GM19372 (cell line): ENCODE results near the gene STX8.

Experiments
- ATAC-seq: cut with Tn5 transposase; IDR thresholded peaks from one replicate; pipeline ENCODE4 v1.9.1; 2021; ENCODE audit warnings: mild to moderate bottlenecking, low read depth, moderate library complexity; ENCODE audit not compliant: unreplicated experiment

Gene STX8

DNA sequence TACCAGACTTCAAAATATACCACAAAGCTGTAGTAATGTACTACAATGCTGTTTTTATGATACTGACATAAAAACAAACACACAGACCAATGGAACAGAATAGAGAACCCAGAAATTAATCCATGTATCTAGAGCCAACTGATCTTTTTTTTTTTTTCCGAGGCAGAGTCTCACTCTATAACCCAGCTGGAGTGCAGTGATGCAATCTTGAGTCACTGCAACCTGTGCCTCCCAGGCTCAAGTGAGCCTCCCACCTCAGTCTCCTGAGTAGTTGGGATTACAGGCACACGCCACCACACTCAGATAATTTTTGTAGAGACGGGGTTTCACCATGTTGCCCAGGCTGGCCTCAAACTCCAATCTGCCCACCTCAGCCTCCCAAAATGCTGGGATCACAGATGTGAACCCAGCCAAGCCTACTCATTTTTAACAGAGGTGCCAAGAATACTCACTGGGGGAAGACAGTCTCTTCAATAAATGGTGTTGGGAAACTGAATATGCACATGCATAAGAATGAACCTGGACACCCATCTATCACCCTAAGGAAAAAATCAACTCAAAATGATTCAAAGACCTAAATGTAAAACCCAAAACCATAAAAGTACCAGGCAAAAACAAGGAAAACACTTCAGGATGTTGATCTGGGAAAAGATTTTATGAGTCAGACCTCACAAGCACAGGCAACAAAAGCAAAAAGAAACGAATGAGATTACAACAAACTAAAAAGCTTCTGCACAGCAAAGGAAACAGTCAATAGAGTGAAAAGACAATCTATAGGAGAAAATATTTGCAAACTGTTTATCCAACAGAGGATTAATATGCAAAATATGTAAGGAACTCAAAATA, 63.1 kb downstream of the STX8 start:
- no peak for ATAC-seq

GRCh38 chr17:9509236-9509816, 66.3 kb downstream of the STX8 start:
- ATAC-seq: no peak

GRCh38 chr17:9499041-9499440, 76.6 kb downstream of the STX8 start:
- no peak for ATAC-seq

GRCh38 chr17:9498490-9498889, 77.1 kb downstream of the STX8 start:
- ATAC-seq: no peak

GRCh38 chr17:9488556-9488955, 87.1 kb downstream of the STX8 start:
- no peak for ATAC-seq

DNA sequence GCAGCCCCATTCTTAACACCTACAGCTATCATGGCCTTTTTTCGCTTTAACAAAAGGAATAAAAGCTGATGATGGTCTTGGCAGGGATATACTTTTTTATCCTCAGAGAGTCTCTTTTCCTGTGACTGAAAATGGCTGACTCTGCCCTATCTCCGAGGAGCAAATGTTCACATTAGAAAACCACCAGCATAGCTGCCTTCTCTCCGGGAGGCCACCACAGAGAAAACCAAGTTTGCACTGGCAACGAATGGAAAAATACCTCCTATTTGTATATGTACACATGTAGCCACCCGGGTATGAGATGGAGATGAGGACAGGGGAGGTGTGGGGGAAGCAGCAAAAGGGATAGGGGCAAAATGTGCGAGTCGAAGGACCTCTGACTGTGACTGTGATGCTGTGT, 88.2 kb downstream of the STX8 start:
- no peak for ATAC-seq

DNA sequence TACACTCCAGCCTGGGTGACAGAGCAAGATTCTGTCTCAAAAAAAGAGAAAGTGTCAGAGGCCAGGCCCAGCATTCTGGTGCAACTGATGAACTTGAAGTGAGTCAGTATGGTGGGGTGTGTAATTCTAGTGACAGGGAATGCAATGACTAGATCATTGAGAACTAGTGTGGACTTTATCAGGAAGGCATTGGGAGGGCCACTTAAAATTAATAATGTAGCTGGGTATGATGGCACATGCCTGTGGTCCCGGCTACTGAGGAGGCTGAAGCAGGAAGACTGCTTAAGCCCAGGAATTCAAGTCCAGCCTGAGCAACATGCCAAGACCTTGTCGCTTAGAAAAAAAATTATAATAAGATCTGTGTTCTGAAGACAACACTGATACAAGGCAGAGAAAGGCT, 90.8 kb downstream of the STX8 start:
- no peak for ATAC-seq

GRCh38 chr17:9479964-9480363, 95.7 kb downstream of the STX8 start:
- no peak for ATAC-seq

GRCh38 chr17:9478889-9479288, 96.7 kb downstream of the STX8 start:
- ATAC-seq: no peak

DNA sequence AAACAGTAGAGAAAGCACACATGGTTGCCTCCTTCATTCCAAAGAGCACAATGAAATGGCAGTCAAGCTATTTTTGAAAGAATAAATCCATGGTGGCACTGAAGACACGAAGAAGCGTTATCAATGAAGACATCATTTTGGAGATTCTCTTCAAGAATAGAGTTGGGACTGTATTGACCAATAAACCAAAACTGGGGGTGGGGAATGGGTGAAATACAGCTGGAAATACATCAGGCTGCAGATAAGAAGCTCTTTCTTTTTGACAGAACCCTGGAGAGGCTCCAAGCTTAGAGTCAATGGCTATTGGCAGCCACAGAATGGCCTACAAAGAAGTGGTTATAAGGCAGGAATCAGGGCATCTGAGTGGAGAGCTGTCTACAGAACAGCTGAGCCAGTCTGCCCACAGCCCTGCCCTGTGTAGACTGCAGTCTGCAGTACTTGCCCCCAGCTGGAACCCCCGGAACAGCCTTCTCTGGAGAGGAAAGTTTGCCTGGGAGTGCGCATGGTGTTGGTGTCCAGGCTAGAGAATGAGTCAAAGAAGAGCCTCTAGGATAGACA, 100.4 kb downstream of the STX8 start:
- no peak for ATAC-seq

DNA sequence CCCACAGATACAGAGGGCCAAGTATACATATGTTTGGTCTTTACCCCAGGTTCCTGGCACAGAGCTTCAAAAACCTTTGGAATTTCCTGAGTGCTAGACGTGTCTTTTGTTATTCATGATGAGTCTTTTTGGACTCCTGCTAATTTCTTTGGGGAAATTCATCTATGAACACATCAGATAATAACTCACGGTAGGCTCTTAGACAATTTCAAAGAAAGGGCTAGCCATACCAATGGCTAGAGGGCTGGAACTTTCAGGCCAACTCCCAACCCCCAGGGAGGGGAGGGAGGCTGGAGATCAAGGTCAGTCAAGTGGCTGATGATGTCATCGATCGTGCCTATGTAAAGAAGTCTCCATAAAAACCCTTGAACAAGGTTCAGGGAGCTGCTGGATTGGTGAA, 101.9 kb downstream of the STX8 start:
- no peak for ATAC-seq

GRCh38 chr17:9472541-9472940, 103.1 kb downstream of the STX8 start:
- no peak for ATAC-seq

- ATAC-seq: no peak
These were observed 103.5 kb downstream of the STX8 start for GRCh38 chr17:9472094-9472493.

DNA sequence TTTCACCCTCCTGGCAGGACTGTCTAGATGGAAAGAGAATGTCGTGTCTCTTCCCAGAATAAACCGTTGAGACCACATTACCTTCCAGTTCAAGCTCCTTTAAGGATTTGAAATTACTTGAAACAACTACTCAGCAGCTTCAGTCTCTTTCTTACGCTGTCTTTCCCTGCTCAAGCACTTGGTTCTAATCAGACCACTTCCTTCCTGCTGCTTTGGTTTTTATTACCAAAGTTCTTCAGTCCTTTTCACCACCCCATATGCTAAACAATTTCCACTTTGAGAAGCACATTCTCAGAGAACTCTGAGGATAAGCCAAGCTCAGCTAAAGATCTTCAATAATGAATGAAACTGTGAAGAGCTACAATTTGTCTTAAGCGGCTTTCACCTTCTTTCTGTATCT, 105.4 kb downstream of the STX8 start:
- no peak for ATAC-seq

- no peak for ATAC-seq
These were observed 106.7 kb downstream of the STX8 start for GRCh38 chr17:9468937-9469336.

GRCh38 chr17:9468532-9468931, 107.1 kb downstream of the STX8 start:
- ATAC-seq: no peak

DNA sequence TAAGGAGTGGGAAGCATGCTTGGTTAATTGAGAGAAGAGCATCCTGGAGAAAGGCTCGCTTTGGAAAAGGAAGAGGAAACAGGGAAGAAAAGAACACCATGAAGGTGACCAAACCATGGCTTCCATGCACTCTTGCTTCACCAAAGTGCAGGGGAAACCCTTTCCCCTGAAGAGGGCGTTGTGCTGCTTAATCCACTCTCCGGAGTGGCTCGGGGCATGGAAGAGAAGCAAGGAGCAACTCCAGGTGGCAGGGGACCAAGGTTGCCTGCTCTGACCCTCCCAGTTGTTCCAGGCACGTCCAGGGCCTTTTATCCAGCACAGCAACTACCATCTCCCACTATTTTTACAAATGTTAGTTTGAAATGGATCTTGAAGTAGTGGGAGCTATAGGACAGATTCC, 108.1 kb downstream of the STX8 start:
- ATAC-seq: no peak

DNA sequence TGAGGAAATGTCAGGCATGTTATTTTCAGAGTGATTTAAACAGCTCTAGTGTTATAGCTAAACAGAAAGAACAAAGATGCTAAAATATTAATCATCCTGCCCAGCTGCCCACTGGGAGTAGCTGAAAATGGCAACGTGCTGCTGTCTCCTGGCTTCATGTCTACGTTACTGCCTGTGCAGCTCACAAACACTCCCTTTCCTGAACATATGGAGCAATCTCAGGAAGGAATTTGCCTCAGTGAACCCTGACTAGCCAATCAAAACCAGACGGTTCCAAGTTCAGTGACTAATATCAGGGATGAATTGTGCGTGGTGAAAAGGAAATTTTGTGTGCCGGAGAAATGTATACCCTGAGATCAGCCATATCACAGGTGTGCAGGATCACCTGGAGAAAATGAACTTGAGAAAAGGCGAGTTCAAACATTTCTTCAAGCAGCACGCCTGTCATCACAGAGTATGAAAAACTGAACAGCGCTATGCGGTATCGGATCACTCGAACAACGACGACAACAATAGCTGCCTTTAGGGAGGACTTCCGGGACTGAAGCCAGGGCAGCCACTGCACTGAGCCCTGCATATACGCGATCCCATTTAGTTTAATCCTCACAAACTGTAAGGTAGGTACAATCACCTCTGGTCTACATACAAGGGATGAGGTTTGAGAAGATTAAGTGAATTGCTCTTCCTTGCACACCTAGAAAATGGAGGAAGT, 110.3 kb downstream of the STX8 start:
- ATAC-seq: no peak

DNA sequence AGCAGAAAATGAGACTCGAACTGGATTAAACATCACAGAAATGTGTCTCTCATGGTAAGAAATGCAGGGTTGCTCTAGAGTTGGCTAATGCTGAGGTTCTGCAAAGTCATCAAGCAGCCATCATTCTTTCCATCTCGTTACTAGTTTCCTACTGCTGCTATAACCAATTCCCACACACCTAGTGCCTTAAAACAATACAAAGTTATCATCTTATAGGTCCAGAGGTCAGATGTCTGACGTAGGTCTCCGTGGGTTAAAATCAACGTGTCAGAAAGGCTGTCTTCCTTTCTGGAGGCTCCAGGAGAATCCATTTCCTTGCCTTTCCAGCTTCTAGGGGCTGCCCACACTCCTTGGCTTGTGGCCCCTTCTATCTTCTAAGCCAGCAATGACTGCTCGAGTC, 118.6 kb downstream of the STX8 start:
- ATAC-seq: no peak

GRCh38 chr17:9456330-9456729, 119.3 kb downstream of the STX8 start:
- ATAC-seq: no peak

DNA sequence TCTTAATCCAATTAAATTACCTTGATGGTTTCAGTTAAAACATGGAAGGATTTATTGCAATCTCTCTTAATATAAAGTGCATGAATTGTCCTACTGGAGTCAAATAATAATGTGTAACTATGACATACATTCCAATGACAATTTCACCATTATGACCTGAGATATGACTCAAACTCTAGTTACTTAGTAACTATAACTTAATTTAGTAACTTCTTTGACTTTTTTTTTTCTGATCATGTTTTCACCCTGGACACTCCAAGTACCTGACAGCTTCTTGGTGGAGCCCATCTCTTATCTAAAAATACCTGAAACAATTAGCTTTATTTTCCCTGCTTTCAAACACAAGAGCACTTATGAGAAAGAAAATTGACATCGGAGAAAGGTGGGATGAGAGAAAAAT, 123.7 kb downstream of the STX8 start:
- ATAC-seq: no peak
